ENCODE measurements around the gene CHORDC1. TPM values are rescaled to one million over a fixed set of nuclear protein-coding genes. Genes with fewer than 3 reads are reported as not detected.

Gene CHORDC1
- total RNA-seq, 1 experiment from 2014 or later = 66.9 TPM

GRCh38 chr11:90204407-90204806 is 18.4 kb downstream of the CHORDC1 start:
- CTCF ChIA-PET = no interaction called here
- POLR2A ChIA-PET (ENCODE audit: unreplicated experiment) = no interaction called here

GRCh38 chr11:90202342-90202741 is 20.5 kb downstream of the CHORDC1 start:
- H3K36me3 ChIP-seq (ENCODE audit: low read depth, low read length) = peaks cover 64% of the 10 kb centered on the region
- no peak overlapping the region for H3K9ac ChIP-seq (ENCODE audit: low read length)
- no peaks in the 10 kb centered on the region for H3K9me2 ChIP-seq (replicated peaks; ENCODE audit: low read length)
- no peaks in the 10 kb centered on the region for H3K9me3 ChIP-seq (ENCODE audit: low read length)
- H3K4me2 ChIP-seq (ENCODE audit: low read length) = no peak overlapping the region
- ATAC-seq (no peak), DNase-seq (no peak)
- no peak overlapping the region for H2AFZ ChIP-seq (ENCODE audit: low read length)
- no peak overlapping the region for H3K4me3 ChIP-seq (ENCODE audit: low read length)
- ChIA-PET POLR2A (ENCODE audit: unreplicated experiment) (no interaction called here), CTCF (no interaction called here)
- H3K27me3 ChIP-seq (ENCODE audit: low read length) = no peaks in the 10 kb centered on the region
- no TSS peak for BruUV-seq (replicated peaks)
- no peak overlapping the region for H3K27ac ChIP-seq (ENCODE audit: low read length)
- peaks cover 12% of the 10 kb centered on the region for H3F3A ChIP-seq (ENCODE audit: low read length, unreplicated experiment)
- no peaks in the 10 kb centered on the region for H3K79me2 ChIP-seq (ENCODE audit: low read length)
- no peaks in the 10 kb centered on the region for H3K4me1 ChIP-seq (ENCODE audit: insufficient read depth, low read length)
- intact Hi-C loops (cut with micrococcal nuclease) = no loop called here
- H4K20me1 ChIP-seq (ENCODE audit: low read length) = peaks cover 15% of the 10 kb centered on the region; the same call in 1 of the 2 replicates
- no peak for TF ChIP-seq EZH2 (IDR thresholded peaks at IDR 0.05; ENCODE audit: low read length, unreplicated experiment)
- no peak for TF ChIP-seq EZH2phosphoT487 (IDR thresholded peaks at IDR 0.05; ENCODE audit: borderline replicate concordance, low read length)
- no peak for TF ChIP-seq CTCF (conservative IDR thresholded peaks at IDR 0.05; ENCODE audit: low read depth, low read length)

More at GRCh38 chr11:90204407-90204806, 18.4 kb downstream of the CHORDC1 start:
- TF ChIP-seq EZH2 (IDR thresholded peaks at IDR 0.05; ENCODE audit: low read length, unreplicated experiment) (no peak), EZH2phosphoT487 (IDR thresholded peaks at IDR 0.05; ENCODE audit: borderline replicate concordance, low read length) (no peak), CTCF (conservative IDR thresholded peaks at IDR 0.05; ENCODE audit: low read depth, low read length) (no peak)
- no peak overlapping the region for H3K4me3 ChIP-seq (ENCODE audit: low read length)
- no peaks in the 10 kb centered on the region for H3K9me2 ChIP-seq (replicated peaks; ENCODE audit: low read length)
- peaks cover 66% of the 10 kb centered on the region for H3K36me3 ChIP-seq (ENCODE audit: low read depth, low read length)
- no peaks in the 10 kb centered on the region for H3K4me1 ChIP-seq (ENCODE audit: insufficient read depth, low read length)
- H2AFZ ChIP-seq (ENCODE audit: low read length) = no peak overlapping the region
- H3K9ac ChIP-seq (ENCODE audit: low read length) = no peak overlapping the region
- H3K4me2 ChIP-seq (ENCODE audit: low read length) = no peak overlapping the region
- H4K20me1 ChIP-seq (ENCODE audit: low read length) = peaks cover 15% of the 10 kb centered on the region; the same call in 1 of the 2 replicates
- no TSS peak for BruUV-seq (replicated peaks)
- H3K27ac ChIP-seq (ENCODE audit: low read length) = no peak overlapping the region
- intact Hi-C loops (cut with micrococcal nuclease) = loop anchor here (2.0 kb wide), 2 partner anchors 18 to 44 kb away; partner anchors contain the start of gene CHORDC1
- DNase-seq = no peak
- no peaks in the 10 kb centered on the region for H3K27me3 ChIP-seq (ENCODE audit: low read length)
- H3K9me3 ChIP-seq (ENCODE audit: low read length) = no peaks in the 10 kb centered on the region
- no peak for ATAC-seq
- peaks cover 18% of the 10 kb centered on the region for H3F3A ChIP-seq (ENCODE audit: low read length, unreplicated experiment)
- H3K79me2 ChIP-seq (ENCODE audit: low read length) = no peaks in the 10 kb centered on the region

GRCh38 chr11:90197377-90197776 is 25.5 kb downstream of the CHORDC1 start:
- POLR2A ChIA-PET (ENCODE audit: unreplicated experiment) = no interaction called here

More at GRCh38 chr11:90197377-90197776, 25.5 kb downstream of the CHORDC1 start:
- DNase-seq (no peak), ATAC-seq (no peak)
- Histone ChIP-seq H3K36me3 (ENCODE audit: low read depth, low read length) (peaks cover 31% of the 10 kb centered on the region), H3K4me1 (ENCODE audit: insufficient read depth, low read length) (no peaks in the 10 kb centered on the region), H3K9me2 (replicated peaks; ENCODE audit: low read length) (no peaks in the 10 kb centered on the region), H3K27me3 (ENCODE audit: low read length) (no peaks in the 10 kb centered on the region), H3K9ac (ENCODE audit: low read length) (no peak overlapping the region), H4K20me1 (ENCODE audit: low read length) (no peaks in the 10 kb centered on the region), H3K9me3 (ENCODE audit: low read length) (no peaks in the 10 kb centered on the region), H3K4me2 (ENCODE audit: low read length) (no peak overlapping the region), H2AFZ (ENCODE audit: low read length) (no peak overlapping the region), H3K4me3 (ENCODE audit: low read length) (no peak overlapping the region), H3F3A (ENCODE audit: low read length, unreplicated experiment) (no peaks in the 10 kb centered on the region), H3K79me2 (ENCODE audit: low read length) (no peaks in the 10 kb centered on the region), H3K27ac (ENCODE audit: low read length) (no peak overlapping the region)
- TF ChIP-seq EZH2phosphoT487 (IDR thresholded peaks at IDR 0.05; ENCODE audit: borderline replicate concordance, low read length) (no peak), EZH2 (IDR thresholded peaks at IDR 0.05; ENCODE audit: low read length, unreplicated experiment) (no peak), CTCF (conservative IDR thresholded peaks at IDR 0.05; ENCODE audit: low read depth, low read length) (no peak)
- intact Hi-C loops (cut with micrococcal nuclease) = no loop called here
- CTCF ChIA-PET = no interaction called here
- no TSS peak for BruUV-seq (replicated peaks)

Data from PC-3 (cell line).